AG09319 (cell line): ENCODE measurements around the gene TMEM117.
"Not testable (repeated sequence)": the region's sequence is repeated elsewhere in the genome, so short reads cannot be mapped to it uniquely, and the experiment has no call there.

ENCODE experiments used
- DNase-seq: peaks from one replicate; pipeline ENCODE4 v3.0.0-alpha.2; 2010; ENCODE audit warnings: low read depth; ENCODE audit errors: extremely low read depth
- TF ChIP-seq, protein P1 (sequence below): IDR thresholded peaks from 2 replicates; pipeline ENCODE4 v1.5.1; 2011; ENCODE audit warnings: low read depth, mild to moderate bottlenecking, inconsistent platforms, low read length, moderate library complexity

Gene TMEM117

DNA sequence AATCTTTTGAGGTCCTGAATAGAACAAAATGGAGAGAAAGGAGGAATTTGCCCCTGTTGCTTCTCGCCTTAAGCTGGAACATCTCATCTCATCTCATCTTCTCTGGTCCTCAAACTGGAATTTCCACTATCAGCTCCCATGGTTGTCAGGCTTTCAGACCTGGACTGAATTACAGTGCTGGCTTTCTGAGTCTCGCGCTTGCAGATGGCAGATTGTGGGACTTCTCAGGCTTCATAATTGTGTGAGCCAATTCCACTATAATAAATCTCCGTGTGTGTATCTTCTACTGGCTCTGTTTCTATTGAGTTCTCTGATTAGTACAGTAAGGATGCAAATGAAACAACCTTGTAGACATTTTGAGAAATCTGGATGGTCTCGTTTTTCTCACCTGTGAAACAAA is 199.0 kb downstream of the TMEM117 start:
- no peak for DNase-seq
- TF ChIP-seq, protein P1, sequence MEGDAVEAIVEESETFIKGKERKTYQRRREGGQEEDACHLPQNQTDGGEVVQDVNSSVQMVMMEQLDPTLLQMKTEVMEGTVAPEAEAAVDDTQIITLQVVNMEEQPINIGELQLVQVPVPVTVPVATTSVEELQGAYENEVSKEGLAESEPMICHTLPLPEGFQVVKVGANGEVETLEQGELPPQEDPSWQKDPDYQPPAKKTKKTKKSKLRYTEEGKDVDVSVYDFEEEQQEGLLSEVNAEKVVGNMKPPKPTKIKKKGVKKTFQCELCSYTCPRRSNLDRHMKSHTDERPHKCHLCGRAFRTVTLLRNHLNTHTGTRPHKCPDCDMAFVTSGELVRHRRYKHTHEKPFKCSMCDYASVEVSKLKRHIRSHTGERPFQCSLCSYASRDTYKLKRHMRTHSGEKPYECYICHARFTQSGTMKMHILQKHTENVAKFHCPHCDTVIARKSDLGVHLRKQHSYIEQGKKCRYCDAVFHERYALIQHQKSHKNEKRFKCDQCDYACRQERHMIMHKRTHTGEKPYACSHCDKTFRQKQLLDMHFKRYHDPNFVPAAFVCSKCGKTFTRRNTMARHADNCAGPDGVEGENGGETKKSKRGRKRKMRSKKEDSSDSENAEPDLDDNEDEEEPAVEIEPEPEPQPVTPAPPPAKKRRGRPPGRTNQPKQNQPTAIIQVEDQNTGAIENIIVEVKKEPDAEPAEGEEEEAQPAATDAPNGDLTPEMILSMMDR = no peak

GRCh38 chr12:44036875-44037443 is 201.1 kb downstream of the TMEM117 start:
- TF ChIP-seq, protein P1 = no peak

DNA sequence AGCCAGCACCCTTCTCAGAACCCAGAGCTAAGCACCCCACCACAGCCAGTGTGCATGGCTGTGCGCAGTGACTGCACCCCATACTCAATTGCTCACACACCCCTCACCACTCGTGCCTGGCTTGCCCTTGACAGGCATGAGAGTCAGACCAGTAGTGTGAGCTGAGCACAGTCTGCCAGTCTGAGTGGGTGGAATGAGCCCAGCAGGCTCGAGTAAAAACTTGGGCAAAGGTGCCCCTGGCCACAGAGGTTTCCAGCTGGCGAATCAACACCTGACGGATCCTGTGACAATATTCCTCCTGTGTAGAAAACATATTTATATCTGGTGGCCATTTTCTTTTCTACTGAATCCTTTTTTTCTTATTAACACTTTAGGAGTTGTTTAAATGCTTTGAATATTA is 202.5 kb downstream of the TMEM117 start:
- TF ChIP-seq, protein P1 = no peak
- no peak for DNase-seq

More at GRCh38 chr12:44036875-44037443, 201.1 kb downstream of the TMEM117 start:
- no peak for DNase-seq

DNA sequence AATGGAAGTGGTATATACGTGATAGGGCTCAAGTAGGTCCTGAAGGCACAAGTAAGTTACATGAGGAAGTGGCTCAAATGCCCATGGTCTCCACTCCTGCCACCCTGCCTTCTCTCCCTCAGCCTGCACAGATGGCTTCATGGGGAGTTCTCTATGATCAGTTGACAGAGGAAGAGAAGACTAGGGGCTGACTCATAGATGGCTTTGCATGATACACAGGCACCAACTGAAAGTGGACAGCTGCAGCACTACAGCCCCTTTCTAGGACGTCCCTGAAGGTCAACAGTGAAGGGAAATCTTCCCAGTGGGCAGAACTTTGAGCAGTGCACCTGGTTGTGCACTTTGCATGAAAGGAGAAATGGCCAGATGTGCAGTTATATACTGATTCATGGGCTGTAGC is 208.6 kb downstream of the TMEM117 start:
- DNase-seq = not testable (repeated sequence)

DNA sequence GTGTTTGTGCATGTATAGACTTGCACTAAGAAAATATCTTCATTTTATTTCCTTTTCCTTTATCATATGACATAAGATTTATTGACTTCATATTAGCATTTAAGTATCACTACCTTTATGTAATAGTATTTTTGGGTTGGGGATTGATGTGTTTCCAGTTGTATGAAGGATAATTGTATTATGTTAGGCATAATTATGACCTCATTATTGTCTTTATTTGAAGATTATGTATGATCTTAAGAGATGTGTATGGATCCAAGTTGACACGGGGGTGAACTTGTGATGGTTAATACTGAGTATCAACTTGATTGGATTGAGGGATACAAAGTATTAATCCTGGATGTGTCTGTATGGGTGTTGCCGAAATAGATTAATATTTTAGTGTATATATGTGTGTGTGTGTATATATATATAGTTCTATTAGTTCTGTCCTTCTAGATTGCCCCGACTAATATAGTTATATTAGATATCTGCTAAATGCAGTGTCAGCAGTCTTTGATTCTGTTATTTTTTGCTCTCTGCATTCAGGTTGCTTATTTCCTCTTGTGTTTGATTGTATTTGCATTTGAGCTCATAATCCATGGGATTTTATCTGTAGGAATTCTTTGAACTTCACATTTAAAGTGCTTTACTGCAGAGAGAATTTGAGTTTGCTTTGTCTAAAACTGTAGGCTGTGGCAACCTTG is 211.0 kb downstream of the TMEM117 start:
- DNase-seq = no peak
- TF ChIP-seq, protein P1 = no peak

DNA sequence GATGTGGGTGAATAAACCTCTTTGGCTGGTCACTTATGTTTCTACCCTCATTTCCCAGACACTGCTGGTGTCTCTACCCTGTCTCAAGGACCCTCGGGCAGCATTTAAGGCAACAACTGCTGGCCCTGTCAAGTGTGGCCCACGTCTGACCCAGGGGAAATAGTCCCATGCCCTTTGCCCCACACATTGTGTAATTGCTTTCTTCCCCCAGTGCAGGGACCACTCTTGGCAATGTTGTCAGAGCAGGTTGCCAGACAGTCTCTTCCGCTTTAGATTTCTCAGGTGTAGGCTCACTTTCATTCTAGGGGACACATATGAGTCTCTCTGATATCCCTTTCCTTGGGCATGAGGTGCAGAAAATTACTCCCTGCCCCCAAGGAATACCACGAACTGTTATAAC is 216.7 kb downstream of the TMEM117 start:
- no peak for DNase-seq
- TF ChIP-seq, protein P1 = no peak

DNA sequence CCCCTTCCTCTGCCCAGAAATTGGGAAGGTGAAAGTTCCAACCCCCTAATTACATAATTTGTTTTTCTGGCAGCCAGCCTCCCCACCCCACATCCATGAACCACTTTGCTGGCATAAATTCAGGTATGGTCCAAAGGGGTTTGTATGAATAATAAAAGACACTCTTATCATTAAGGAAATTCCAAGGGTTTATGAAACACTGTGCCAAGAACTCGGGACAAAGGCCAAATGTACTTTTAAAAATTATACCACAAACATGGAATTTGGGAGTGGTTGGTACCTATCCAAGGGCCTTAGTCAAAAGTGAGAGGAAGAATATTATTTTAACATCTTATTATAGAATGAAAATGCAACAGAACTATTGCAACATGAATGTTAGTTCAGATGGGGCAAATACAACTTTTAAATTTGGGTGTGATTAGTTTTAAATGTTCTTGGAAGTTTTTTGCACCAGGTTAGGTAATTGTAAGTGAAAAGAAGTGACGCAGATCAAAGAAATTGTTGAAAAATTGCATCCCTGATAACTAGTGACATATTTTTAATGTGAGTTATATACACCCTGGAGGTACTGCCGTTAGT is 217.8 kb downstream of the TMEM117 start:
- DNase-seq = no peak
- TF ChIP-seq, protein P1 = no peak

DNA sequence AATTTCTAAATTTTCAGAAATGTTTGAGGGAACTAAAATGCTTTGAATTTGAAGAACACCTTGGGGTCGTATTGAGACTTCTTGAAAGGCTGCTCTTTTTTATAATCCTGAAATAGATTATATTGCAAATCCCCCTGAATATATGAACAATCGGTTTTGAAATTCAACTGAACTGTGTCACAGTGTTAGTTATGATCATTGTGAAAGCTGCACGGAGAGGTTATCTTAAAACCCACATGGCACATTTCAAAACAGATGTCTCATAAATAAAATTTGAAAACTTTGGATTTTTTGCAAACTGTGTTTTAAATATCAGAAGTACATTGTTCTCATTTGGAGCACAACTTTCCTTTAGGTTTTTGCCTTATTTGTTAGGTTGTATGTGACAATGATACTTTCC is 218.4 kb downstream of the TMEM117 start:
- no peak for DNase-seq
- TF ChIP-seq, protein P1 = no peak
